ENCODE measurements around the gene KDM2A. TPM values are rescaled to one million over a fixed set of nuclear protein-coding genes. Genes with fewer than 3 reads are reported as not detected.
"Not testable (repeated sequence)": the region's sequence is repeated elsewhere in the genome, so short reads cannot be mapped to it uniquely, and the experiment has no call there.

KDM2A gene
- total RNA-seq, 2 donors from 2014 or later: 50.3 to 97.6 TPM

DNA sequence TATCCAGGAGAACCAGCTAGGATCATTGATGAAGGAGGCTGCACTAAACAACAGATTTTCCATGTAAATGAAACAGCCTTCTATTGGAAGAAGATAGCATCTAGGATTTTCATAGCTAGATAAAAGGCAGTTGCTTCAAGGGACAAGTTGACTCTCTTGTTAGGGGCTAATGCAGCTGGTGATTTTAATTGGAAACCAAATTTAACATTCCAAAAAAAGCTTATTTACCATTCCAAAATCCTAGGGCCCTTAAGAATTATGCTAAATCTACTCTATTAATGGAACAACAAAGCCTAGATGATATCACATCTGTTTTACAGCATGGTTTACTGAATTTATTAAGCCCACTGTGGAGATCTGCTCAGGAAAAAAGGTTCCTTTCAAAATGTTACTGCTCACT is 80.7 kb downstream of the KDM2A start:
- intact Hi-C loops (cut with DNase I): no loop called here
- no peaks in the 10 kb centered on the region for H3K27me3 ChIP-seq (replicated peaks; ENCODE audit: insufficient read depth)
- H3K36me3 ChIP-seq: no peaks in the 10 kb centered on the region
- DNase-seq (ENCODE audit: low spot score): no peak
- H3K4me1 ChIP-seq (replicated peaks): no peaks in the 10 kb centered on the region
- H3K27ac ChIP-seq: no peak overlapping the region
- no peaks in the 10 kb centered on the region for H3K9me3 ChIP-seq
- no peak overlapping the region for H3K4me3 ChIP-seq
- TF ChIP-seq POLR2AphosphoS5 (IDR thresholded peaks at IDR 0.05) (no peak), POLR2A (IDR thresholded peaks at IDR 0.05) (no peak)
- TF ChIP-seq, protein P1, sequence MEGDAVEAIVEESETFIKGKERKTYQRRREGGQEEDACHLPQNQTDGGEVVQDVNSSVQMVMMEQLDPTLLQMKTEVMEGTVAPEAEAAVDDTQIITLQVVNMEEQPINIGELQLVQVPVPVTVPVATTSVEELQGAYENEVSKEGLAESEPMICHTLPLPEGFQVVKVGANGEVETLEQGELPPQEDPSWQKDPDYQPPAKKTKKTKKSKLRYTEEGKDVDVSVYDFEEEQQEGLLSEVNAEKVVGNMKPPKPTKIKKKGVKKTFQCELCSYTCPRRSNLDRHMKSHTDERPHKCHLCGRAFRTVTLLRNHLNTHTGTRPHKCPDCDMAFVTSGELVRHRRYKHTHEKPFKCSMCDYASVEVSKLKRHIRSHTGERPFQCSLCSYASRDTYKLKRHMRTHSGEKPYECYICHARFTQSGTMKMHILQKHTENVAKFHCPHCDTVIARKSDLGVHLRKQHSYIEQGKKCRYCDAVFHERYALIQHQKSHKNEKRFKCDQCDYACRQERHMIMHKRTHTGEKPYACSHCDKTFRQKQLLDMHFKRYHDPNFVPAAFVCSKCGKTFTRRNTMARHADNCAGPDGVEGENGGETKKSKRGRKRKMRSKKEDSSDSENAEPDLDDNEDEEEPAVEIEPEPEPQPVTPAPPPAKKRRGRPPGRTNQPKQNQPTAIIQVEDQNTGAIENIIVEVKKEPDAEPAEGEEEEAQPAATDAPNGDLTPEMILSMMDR (IDR thresholded peaks at IDR 0.05): no peak

DNA sequence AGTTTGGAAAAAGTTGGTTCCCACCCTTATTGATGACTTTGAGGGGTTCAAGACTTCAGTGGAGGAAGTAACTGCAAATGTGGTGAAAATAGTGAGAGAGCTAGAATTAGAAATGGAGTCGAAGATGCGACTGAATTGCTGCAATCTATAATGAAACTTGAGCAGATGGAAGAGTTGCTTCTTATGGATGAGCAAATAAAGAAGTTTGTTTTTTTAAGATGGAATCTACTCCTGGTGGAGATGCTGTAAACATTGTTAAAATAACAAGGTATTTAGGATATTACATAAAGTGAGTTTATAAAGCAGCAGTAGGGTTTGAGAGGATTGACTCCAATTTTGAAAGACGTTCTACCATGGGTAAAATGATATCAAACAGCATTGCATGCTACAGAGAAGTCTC is 83.0 kb downstream of the KDM2A start:
- Histone ChIP-seq H3K9me3 (no peaks in the 10 kb centered on the region), H3K36me3 (no peaks in the 10 kb centered on the region), H3K4me1 (replicated peaks) (no peaks in the 10 kb centered on the region), H3K27ac (no peak overlapping the region), H3K4me3 (no peak overlapping the region), H3K27me3 (replicated peaks; ENCODE audit: insufficient read depth) (no peaks in the 10 kb centered on the region)
- intact Hi-C loops (cut with DNase I): no loop called here
- DNase-seq (ENCODE audit: low spot score): no peak
- TF ChIP-seq POLR2AphosphoS5 (IDR thresholded peaks at IDR 0.05) (no peak), POLR2A (IDR thresholded peaks at IDR 0.05) (no peak)
- TF ChIP-seq, protein P1 (IDR thresholded peaks at IDR 0.05): no peak
- 73% methylated on average over 3 of the region's 3 CpGs for WGBS

DNA sequence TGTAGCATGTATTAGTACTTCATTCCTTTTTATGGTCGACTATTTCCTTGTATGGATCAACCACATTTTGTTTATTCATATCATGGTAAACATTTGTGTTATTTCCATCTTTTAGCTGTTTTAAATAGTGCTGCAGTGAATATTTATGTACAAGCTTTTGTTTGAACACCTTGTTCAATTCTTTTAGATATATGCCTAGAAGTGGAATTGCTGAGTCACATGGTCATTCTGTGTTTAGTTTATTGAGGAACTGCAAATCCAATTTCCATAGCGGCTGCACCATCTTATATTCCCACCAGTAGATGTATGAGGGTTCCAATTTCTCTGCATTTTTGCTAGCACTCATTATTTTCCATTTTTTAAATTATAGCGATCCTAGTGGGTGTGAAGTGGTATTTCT is 85.8 kb downstream of the KDM2A start:
- H3K27me3 ChIP-seq (replicated peaks; ENCODE audit: insufficient read depth): no peaks in the 10 kb centered on the region
- intact Hi-C loops (cut with DNase I): no loop called here
- no peaks in the 10 kb centered on the region for H3K4me1 ChIP-seq (replicated peaks)
- 97% methylated on average over 3 of the region's 3 CpGs for WGBS
- H3K9me3 ChIP-seq: no peaks in the 10 kb centered on the region
- H3K4me3 ChIP-seq: no peak overlapping the region
- no peak for DNase-seq (ENCODE audit: low spot score)
- H3K27ac ChIP-seq: no peak overlapping the region
- TF ChIP-seq POLR2AphosphoS5 (IDR thresholded peaks at IDR 0.05) (no peak), POLR2A (IDR thresholded peaks at IDR 0.05) (no peak)
- TF ChIP-seq, protein P1 (IDR thresholded peaks at IDR 0.05): no peak
- H3K36me3 ChIP-seq: no peaks in the 10 kb centered on the region

DNA sequence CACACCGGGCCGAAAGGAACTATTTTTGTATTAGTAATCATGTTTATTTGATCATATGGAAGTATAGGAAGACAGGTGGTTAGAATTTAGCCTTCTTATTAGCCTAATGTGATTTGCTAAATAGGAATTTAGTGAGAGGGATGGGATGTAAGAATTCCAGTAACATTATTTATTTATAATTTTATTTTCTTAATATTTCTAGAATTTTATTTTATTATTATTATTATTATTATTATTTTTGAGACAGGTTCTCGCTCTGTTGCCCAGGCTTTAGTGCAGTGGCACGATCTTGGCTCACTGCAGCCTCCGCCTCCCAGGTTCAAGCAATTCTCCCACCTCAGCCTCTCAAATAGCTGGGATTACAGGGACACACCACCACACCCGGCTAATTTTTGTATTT is 90.2 kb downstream of the KDM2A start:
- intact Hi-C loops (cut with DNase I); H3K36me3 ChIP-seq; H3K27me3 ChIP-seq (replicated peaks; ENCODE audit: insufficient read depth); H3K4me1 ChIP-seq (replicated peaks); DNase-seq (ENCODE audit: low spot score); H3K9me3 ChIP-seq; H3K27ac ChIP-seq; H3K4me3 ChIP-seq: not testable (repeated sequence)
- WGBS: 99% methylated on average over 6 of the region's 6 CpGs

DNA sequence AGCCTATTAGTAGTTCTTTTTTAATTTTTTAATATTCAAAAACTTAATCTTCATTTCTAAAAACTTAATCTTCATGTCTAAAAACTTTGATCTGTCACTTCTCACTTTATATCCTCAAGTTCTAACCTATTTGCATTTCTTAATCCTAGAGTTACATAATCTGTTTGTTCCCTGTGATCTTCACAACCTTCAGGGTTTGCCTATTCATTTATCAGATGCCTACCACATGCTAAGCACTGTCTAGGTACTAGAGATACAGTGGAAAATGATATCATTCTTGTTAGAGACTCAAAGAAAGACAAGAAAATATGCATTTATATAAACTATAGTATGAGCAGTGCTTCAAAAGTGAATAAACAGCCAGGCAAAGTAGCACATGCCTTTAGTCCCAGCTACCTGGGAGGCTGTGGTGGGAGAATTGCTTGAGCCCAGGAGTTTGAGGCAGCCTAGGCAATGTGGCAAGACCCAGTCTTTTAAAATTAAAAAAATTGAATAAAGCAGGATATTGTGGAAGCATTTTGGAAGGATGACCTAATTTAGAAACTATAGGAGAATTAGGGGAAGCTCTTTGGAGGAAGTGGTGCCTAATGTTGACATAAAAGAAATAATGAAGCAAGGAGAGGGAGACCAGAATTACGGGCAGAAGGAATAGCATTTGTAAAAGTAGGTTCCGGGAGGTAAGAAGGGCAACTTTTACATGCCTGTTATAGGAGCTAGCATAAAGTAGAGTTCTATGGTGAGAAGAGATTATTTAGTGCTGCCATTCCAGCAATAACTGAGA is 92.8 kb downstream of the KDM2A start:
- H3K27ac ChIP-seq: no peak overlapping the region
- H3K36me3 ChIP-seq: no peaks in the 10 kb centered on the region
- H3K9me3 ChIP-seq: no peaks in the 10 kb centered on the region
- WGBS: 81% methylated on average over 2 of the region's 2 CpGs
- TF ChIP-seq POLR2A (IDR thresholded peaks at IDR 0.05) (no peak), POLR2AphosphoS5 (IDR thresholded peaks at IDR 0.05) (no peak)
- TF ChIP-seq, protein P1 (IDR thresholded peaks at IDR 0.05): no peak
- no peak for DNase-seq (ENCODE audit: low spot score)
- intact Hi-C loops (cut with DNase I): no loop called here
- H3K4me3 ChIP-seq: no peak overlapping the region
- H3K27me3 ChIP-seq (replicated peaks; ENCODE audit: insufficient read depth): no peaks in the 10 kb centered on the region
- no peaks in the 10 kb centered on the region for H3K4me1 ChIP-seq (replicated peaks)

Measured in prostate gland (tissue), 2 donors.